ENCODE data around the gene HSD17B8.

DNA sequence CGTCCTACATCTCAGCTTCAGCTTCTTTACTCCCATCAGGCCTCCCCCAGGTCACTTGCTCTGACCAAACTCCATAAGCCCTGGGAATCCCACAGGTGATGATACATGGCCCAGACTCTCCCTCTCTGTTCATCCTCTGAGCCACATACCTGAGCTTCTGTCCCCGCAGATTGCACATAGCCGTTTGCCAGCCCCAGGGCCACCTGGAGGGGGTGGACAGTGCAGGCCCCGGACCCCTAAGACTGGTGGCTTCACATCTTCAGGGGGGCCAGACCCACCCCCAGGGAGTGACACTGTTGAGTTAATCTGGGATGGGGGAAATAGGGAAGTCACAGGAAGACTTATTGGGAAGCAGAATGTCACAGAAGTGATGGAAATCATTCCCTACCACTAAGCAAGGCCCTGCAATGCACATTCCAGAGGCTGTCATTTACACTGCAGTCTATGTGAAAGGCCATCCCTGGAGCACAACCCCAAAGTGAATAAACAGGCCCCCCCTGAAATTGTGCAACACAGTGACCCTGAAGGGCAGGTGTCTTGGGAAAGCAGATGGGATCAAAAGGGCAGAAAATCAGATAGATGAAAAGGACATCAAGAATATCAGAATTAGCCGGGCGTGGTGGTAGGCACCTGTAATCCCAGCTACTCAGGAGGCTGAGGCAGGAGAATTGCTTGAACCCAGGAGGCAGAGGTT lies 6.1 kb upstream of the HSD17B8 start:
- TF ChIP-seq NR2F1 (conservative IDR thresholded peaks at IDR 0.05): no peak
- TF ChIP-seq POLR2A (IDR thresholded peaks at IDR 0.05; ENCODE audit: low read depth, low read length): no peak
- TF ChIP-seq, protein P1, sequence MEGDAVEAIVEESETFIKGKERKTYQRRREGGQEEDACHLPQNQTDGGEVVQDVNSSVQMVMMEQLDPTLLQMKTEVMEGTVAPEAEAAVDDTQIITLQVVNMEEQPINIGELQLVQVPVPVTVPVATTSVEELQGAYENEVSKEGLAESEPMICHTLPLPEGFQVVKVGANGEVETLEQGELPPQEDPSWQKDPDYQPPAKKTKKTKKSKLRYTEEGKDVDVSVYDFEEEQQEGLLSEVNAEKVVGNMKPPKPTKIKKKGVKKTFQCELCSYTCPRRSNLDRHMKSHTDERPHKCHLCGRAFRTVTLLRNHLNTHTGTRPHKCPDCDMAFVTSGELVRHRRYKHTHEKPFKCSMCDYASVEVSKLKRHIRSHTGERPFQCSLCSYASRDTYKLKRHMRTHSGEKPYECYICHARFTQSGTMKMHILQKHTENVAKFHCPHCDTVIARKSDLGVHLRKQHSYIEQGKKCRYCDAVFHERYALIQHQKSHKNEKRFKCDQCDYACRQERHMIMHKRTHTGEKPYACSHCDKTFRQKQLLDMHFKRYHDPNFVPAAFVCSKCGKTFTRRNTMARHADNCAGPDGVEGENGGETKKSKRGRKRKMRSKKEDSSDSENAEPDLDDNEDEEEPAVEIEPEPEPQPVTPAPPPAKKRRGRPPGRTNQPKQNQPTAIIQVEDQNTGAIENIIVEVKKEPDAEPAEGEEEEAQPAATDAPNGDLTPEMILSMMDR (IDR thresholded peaks at IDR 0.05 in 2 of 3, conservative IDR thresholded peaks at IDR 0.05 in 1 of 3; ENCODE audit: control insufficient read depth in 2 of 3, extremely low read depth in 1 of 3, insufficient read depth in 1 of 3, low read depth in 3 of 3, low read length in 3 of 3): no peak
- no peak for TF ChIP-seq RELA (IDR thresholded peaks at IDR 0.05; ENCODE audit: borderline replicate concordance, partially characterized antibody)
- no peak for TF ChIP-seq GATAD2B (conservative IDR thresholded peaks at IDR 0.05; ENCODE audit: low read depth)
- TF ChIP-seq, protein P2, sequence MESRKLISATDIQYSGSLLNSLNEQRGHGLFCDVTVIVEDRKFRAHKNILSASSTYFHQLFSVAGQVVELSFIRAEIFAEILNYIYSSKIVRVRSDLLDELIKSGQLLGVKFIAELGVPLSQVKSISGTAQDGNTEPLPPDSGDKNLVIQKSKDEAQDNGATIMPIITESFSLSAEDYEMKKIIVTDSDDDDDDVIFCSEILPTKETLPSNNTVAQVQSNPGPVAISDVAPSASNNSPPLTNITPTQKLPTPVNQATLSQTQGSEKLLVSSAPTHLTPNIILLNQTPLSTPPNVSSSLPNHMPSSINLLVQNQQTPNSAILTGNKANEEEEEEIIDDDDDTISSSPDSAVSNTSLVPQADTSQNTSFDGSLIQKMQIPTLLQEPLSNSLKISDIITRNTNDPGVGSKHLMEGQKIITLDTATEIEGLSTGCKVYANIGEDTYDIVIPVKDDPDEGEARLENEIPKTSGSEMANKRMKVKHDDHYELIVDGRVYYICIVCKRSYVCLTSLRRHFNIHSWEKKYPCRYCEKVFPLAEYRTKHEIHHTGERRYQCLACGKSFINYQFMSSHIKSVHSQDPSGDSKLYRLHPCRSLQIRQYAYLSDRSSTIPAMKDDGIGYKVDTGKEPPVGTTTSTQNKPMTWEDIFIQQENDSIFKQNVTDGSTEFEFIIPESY (IDR thresholded peaks at IDR 0.05): no peak
- no peak for TF ChIP-seq EP300 (IDR thresholded peaks at IDR 0.05; ENCODE audit: borderline replicate concordance in 1 of 2, control insufficient read depth in 1 of 2, low read depth in 2 of 2, low read length in 2 of 2)
- TF ChIP-seq, protein P3, sequence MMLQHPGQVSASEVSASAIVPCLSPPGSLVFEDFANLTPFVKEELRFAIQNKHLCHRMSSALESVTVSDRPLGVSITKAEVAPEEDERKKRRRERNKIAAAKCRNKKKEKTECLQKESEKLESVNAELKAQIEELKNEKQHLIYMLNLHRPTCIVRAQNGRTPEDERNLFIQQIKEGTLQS (IDR thresholded peaks at IDR 0.05; ENCODE audit: borderline replicate concordance, extremely low read depth, low read depth, low read length): no peak
- TF ChIP-seq SIN3A (IDR thresholded peaks at IDR 0.05; ENCODE audit: low read depth, low read length): no peak
- TF ChIP-seq, protein P4, sequence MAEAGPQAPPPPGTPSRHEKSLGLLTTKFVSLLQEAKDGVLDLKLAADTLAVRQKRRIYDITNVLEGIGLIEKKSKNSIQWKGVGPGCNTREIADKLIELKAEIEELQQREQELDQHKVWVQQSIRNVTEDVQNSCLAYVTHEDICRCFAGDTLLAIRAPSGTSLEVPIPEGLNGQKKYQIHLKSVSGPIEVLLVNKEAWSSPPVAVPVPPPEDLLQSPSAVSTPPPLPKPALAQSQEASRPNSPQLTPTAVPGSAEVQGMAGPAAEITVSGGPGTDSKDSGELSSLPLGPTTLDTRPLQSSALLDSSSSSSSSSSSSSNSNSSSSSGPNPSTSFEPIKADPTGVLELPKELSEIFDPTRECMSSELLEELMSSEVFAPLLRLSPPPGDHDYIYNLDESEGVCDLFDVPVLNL (IDR thresholded peaks at IDR 0.05; ENCODE audit: low read depth, low read length): no peak
- TF ChIP-seq CHD4 (IDR thresholded peaks at IDR 0.05): no peak
